ENCODE measurements around the gene KCNA2.

KCNA2 gene

GRCh38 chr1:110605901-110606656, at the start of gene KCNA2:
Gene KCNA2, minus strand, starts transcription at chr1:110606358. Its CDS starts 1,576 bp downstream, at chr1:110604782.
- DNase-seq (ENCODE audit: low read depth): no peak

DNA sequence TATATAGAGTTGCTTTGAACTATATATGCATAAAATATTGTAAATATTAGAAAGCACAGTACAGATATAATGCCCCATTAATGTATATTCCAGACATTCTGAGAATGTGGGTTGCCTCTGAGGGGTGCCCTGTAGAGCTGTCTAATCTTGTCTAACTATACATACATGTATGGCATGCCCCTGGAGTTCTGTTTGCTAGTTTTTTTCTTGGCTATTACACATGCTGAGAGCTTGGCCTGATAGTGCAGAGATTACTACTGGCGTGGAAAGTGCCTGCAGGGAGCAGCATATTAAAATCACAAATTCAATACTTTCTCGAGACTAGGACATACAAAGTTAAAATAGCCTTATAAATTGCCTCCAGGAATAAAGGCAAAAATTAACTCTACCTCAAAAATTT, 44.5 kb upstream of the KCNA2 start:
- DNase-seq (ENCODE audit: low read depth): no peak

DNA sequence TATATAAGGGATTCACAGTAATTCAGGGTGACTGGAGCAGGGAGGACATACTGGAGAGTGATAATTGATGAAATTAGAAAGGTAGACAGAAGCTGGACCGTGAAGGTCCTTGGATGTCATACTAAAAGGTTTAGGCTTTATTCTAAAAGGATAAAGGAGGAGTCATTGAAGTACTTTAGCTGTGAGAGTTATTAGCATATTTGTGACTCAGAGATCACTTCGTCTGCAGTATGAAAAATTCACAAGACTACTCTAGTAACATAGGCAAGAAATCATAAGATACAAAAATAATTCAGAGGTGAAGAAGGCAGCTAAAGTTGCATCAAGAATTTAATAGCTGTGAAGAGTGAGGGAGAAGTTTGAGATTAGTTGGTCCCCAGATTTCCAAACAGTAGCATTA, 42.3 kb upstream of the KCNA2 start:
- DNase-seq (ENCODE audit: low read depth): no peak

DNA sequence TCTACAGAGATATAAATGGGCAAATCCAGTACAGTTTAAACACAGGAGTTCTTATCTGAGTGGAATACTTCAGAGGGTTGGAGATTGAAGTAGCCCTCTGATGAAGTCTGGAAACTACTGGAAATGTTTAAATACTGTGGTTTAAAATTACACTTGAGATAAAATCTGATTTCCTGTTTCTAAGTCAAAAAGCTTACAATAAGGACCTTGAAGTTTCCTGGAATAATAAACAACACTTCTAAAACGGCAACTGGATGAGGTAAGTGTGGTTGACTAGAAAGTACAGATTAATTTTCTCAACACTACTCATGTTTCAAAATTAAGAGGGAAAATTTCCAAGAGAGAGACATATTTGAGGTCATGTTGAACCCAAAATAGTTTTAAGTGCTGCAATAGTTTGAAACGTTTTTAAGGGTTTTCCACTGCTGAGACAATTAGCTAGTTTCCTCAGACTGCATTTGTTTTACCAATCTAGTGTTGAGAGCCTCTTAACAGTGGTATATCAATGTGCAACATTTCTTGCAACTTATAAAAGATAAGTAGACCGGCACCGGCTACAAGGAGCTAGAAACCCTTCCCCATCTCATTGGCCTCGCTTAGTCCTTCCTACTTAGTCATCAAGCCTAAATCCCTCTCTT, 41.2 kb upstream of the KCNA2 start:
- no peak for DNase-seq (ENCODE audit: low read depth)

DNA sequence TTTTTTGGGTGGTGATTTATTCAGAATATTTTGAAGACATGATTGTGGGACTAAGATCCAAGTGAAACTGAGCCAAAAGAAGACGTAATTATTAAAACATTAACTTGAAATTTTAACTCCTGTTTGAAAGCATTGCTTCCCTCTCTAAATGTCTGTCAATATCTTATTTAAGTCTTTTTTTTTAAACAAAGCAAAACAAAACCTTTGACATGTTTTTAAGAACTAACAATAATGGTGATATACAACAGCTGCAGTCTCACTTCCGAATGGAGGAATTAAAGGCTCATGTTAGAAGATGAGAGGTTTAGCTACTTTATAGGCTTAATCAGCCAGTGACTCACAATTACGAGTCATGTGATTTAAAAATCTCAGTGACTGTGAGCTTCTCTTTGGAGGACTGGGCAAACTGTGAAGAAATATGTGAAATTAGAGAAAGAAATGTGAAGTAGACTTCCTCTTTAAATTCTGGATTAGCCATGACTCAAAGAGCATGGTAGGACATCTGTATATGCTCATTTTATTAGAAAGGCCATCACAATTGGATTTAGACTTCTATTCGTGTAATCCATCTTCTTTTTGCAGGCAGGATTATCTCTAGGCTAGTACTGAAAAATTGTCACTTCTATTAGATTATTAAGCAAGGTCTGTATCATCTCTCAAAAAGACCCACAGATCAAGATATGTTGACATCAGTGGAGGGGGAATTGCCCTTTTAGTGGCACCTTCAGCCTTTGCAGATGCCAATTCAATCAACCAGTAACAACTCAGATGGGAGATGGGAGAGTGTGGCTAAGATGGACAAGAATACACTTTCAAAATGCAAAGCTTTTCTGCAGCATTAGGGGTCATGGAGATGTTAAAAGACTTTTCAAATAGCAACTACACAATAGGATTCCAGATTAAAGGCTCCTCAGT, 39.9 kb upstream of the KCNA2 start:
- DNase-seq (ENCODE audit: low read depth): peak; percentile 89

DNA sequence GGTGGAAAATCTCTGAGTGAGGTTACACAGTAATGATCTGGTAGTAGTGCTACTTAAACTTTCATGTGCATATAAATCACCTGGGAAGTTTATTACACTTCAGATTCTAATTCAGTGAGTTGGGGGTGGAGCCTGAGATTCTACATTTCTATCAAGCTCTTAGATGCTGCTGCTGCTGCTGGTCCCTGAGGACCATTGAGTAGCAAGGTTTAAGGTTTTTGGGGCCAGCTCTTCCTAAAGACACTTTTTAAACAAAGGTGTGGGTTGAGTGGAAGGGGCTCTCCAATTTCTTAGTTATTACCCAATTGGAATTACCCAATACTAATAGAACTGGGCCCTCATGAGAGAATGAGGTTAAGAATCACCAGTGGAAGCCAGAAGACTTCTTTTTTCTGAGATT, 39.1 kb upstream of the KCNA2 start:
- DNase-seq (ENCODE audit: low read depth): no peak

DNA sequence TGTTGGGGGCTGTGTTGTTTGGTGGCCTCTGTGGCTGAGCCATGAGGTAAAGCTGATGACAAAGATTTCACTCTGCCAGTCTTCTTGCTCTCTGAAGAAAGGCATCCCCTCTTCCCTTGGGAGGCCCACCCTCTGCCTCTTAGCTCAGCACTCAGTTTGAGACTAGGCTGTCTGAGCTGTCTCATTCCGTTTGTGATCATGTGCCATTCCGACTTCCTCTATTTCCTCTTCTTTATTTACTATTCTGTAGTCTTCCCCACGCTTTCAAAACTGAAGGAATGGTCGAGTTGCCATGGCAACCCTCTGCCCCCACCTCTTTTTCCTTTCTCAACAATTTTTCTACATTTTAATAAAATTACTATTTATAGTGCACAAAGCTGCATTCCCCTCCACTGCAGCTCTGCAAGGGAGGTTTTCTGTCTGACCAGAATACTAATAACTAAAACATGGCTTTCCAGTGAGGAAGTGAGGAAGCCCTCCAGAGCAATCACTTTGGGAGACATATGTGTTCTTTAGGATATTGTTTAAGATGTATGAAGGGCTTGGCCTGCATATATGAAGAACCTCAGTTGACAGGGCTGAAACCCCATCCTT, 37.8 kb upstream of the KCNA2 start:
- no peak for DNase-seq (ENCODE audit: low read depth)

DNA sequence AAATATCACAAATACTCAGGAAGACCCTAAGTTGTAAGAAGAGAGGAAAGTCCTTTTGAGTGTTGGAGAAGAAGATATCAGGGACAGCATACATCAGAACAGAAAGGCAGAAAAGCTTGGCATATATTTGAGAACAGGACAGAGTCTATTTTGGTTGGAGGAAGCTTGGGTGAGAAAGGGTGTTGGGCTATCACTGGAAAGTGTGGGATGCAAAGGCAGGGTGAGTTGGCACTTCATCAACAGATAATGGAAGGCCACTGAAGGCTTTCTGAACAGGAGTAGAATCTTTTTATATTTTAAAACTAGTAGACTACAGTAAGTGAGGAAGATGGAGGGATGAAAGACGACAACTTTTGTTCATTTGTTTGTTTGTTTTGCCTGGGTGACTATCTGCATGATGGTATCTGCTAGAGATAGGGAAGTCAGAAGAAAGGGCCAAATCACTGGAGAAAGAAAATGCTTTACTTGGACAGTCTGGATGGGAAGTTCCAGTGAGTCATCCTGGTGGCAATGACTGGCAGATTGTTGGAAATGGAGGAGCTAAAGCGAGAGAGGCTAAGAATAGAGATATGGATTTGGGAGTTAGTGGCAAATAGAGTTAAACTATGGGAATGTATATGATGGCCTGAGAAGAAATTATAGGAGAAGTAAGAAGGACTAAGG, 33.7 kb upstream of the KCNA2 start:
- DNase-seq (ENCODE audit: low read depth): no peak

GRCh38 chr1:110638556-110638955, 32.4 kb upstream of the KCNA2 start:
- no peak for DNase-seq (ENCODE audit: low read depth)

GRCh38 chr1:110638058-110638457, 31.9 kb upstream of the KCNA2 start:
- no peak for DNase-seq (ENCODE audit: low read depth)

DNA sequence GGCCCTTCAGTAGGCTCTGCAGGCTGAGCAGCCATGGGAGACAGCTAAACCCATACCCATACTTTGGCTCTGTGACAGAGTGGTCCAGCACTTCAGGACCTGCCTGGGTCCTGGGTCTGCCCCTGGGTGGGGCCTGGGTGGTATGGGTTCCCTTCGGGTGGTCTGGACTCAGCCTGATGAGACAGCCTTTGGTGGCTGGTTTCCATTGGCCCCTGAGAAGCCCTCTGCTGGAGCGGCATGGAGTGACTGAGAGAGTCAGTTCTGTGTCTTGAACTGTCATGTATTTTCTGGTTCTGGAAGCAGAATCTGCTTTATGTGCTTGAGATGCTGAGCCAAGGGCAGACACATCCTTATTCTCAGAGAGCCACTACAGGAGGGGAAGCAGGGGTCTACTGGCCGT, 31.3 kb upstream of the KCNA2 start:
- DNase-seq (ENCODE audit: low read depth): no peak

GRCh38 chr1:110636149-110636935, 30.2 kb upstream of the KCNA2 start:
- DNase-seq (ENCODE audit: low read depth): no peak

- no peak for DNase-seq (ENCODE audit: low read depth)
Measured at GRCh38 chr1:110635434-110635833, 29.3 kb upstream of the KCNA2 start.

DNA sequence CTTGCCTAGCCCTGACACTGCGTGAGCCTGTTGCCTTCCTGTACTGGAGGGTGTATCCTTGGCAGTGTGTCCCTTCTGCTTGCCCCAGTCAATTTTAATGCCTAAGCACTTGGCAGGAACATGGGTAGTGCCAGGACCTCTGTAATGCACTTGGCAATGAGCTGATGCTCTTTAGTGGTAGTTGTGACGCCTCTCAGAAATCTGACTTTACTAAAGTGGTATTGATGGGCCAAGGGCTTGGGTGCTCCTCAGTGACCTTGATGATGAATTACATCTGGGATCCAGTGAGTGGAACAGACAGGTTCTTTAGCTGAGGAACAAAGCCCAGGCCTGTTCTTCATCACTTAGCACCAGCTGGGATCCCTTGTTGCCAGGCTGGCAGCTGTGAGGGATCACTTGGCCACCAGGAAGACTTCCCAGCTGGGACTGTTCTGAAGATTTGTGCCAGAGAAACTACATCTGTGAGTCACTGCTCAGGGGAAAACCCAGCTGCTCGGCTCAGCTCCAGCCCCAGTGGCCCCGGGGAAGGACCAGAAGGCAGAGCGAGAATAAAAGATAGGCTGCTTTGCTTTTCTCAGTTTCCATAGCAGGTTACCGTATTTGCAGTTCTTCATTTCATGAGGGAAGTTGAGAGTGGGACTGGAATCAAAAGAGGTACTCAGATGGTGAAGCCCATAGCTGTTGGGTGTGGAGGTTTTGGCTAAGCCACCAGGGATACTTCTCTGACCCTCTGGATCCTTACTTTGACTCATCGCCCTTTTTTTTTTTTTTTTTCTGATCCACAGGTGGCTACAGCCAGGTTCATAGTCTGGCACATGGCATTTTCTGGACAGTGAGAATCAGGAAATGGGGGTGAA, 28.5 kb upstream of the KCNA2 start:
- DNase-seq (ENCODE audit: low read depth): no peak

- DNase-seq (ENCODE audit: low read depth): no peak
Measured at GRCh38 chr1:110634086-110634454, 27.9 kb upstream of the KCNA2 start.

GRCh38 chr1:110633646-110634030, 27.5 kb upstream of the KCNA2 start:
- DNase-seq (ENCODE audit: low read depth): no peak

GRCh38 chr1:110631836-110632620, 25.9 kb upstream of the KCNA2 start:
- no peak for DNase-seq (ENCODE audit: low read depth)

GRCh38 chr1:110630839-110631663, 24.9 kb upstream of the KCNA2 start:
- no peak for DNase-seq (ENCODE audit: low read depth)
